Dendritic cell treated with granulocyte-macrophage colony-stimulating factor and Interleukin-4, amounts not matched to agents 40 ng/mL and 50 ng/mL, for 4 days (primary cell): ENCODE data around the gene CWF19L1.
A peak's percentile ranks its signal among the peaks of the same experiment; 100 is the strongest.

Experiments
- H3K27ac Mint-ChIP-seq: one replicate; pipeline ENCODE4 v1.8.0; 2022; ENCODE audit warnings: mild to moderate bottlenecking, mixed read lengths
- H3K27me3 Mint-ChIP-seq: one replicate; pipeline ENCODE4 v1.8.0; 2022; ENCODE audit warnings: mild to moderate bottlenecking, mixed read lengths
- H3K36me3 Mint-ChIP-seq: one replicate; pipeline ENCODE4 v1.8.0; 2022; ENCODE audit warnings: low read depth, mixed read lengths
- H3K4me1 Mint-ChIP-seq: one replicate; pipeline ENCODE4 v1.8.0; 2022; ENCODE audit warnings: low read depth, mixed read lengths
- H3K4me3 Mint-ChIP-seq: one replicate; pipeline ENCODE4 v1.8.0; 2022; ENCODE audit warnings: mild to moderate bottlenecking, moderate library complexity, mixed read lengths
- H3K9me3 Mint-ChIP-seq: one replicate; pipeline ENCODE4 v1.8.0; 2022; ENCODE audit warnings: mixed read lengths
- intact Hi-C: fragments of 100-400 bp; cut with micrococcal nuclease; formaldehyde crosslinking; loops from one replicate; pipeline ENCODE4 v1.15.0; 2022

CWF19L1 gene

GRCh38 chr10:100184426-100184825 lies 83.0 kb downstream of the CWF19L1 start:
- intact Hi-C loops: loop anchor here (10.0 kb wide), 1 partner anchor 730 kb away; the partner anchor contains the start of gene SLF2
- Mint-ChIP-seq H3K36me3 (peaks cover 45% of the 10 kb centered on the region), H3K27me3 (no peaks in the 10 kb centered on the region), H3K9me3 (no peaks in the 10 kb centered on the region), H3K27ac (peak overlapping the region; percentile 96), H3K4me3 (peak overlapping the region; percentile 90), H3K4me1 (peaks cover 65% of the 10 kb centered on the region)

DNA sequence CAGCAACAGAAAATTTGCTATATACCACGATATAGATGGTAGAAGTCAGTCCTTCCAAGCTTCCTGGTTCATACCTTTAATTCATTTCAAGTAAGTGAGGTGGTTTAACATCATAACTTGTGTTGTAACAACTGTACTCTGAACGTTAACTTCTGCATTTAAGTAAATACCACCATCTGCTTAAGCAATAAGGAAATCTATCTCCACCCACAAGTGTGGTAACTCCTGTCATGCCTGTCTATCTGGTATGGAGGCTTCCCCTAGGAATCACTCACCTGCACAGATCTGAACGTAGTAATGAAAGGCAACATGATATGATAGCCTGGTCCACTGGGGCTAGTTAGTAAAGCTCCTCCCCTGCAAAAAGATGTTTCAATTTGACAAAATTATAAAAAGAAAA lies 84.0 kb downstream of the CWF19L1 start:
- intact Hi-C loops: loop anchor here (10.0 kb wide), 1 partner anchor 731 kb away; the partner anchor contains the start of gene SLF2
- no peaks in the 10 kb centered on the region for H3K27me3 Mint-ChIP-seq
- peak overlapping the region; percentile 69 for H3K27ac Mint-ChIP-seq
- peak overlapping the region; percentile 5 for H3K4me3 Mint-ChIP-seq
- H3K4me1 Mint-ChIP-seq: peaks cover 65% of the 10 kb centered on the region
- H3K9me3 Mint-ChIP-seq: no peaks in the 10 kb centered on the region
- H3K36me3 Mint-ChIP-seq: peaks cover 50% of the 10 kb centered on the region

GRCh38 chr10:100182908-100183307 lies 84.5 kb downstream of the CWF19L1 start:
- no peaks in the 10 kb centered on the region for H3K9me3 Mint-ChIP-seq
- intact Hi-C loops: loop anchor here (10.0 kb wide), 1 partner anchor 732 kb away; the partner anchor contains the start of gene SLF2
- H3K27ac Mint-ChIP-seq: peak overlapping the region; percentile 69
- peaks cover 55% of the 10 kb centered on the region for H3K36me3 Mint-ChIP-seq
- H3K4me3 Mint-ChIP-seq: no peak overlapping the region
- H3K27me3 Mint-ChIP-seq: no peaks in the 10 kb centered on the region
- H3K4me1 Mint-ChIP-seq: peaks cover 64% of the 10 kb centered on the region
